C4-2B (cell line): ENCODE results near the gene ELMO1.

Experiments
- H3K27ac ChIP-seq: fragments of 450-650 bp; 2 replicates; pipeline ENCODE4 v1.5.1; 2017
- CTCF ChIP-seq: fragments of 450-650 bp; conservative IDR thresholded peaks from 2 replicates; pipeline ENCODE4 v1.5.1; 2017; ENCODE audit warnings: mild to moderate bottlenecking
- ZFX ChIP-seq: fragments of 450-650 bp; IDR thresholded peaks from 2 replicates; pipeline ENCODE4 v1.6.1; 2017

The ELMO1 gene

GRCh38 chr7:36847946-36848345, 600.7 kb downstream of the ELMO1 start:
- TF ChIP-seq CTCF (no peak), ZFX (no peak)
- H3K27ac ChIP-seq, result no peak overlapping the region

- no peak overlapping the region for H3K27ac ChIP-seq
Measured at GRCh38 chr7:36844374-36844773, 604.3 kb downstream of the ELMO1 start.

GRCh38 chr7:36840904-36841303, 607.8 kb downstream of the ELMO1 start:
- H3K27ac ChIP-seq, result no peak overlapping the region
- no peak for TF ChIP-seq CTCF
- no peak for TF ChIP-seq ZFX

More at GRCh38 chr7:36844374-36844773, 604.3 kb downstream of the ELMO1 start:
- TF ChIP-seq CTCF (no peak), ZFX (no peak)

- TF ChIP-seq ZFX, result no peak
- TF ChIP-seq CTCF, result no peak
- no peak overlapping the region for H3K27ac ChIP-seq
Measured at GRCh38 chr7:36838616-36839225, 609.9 kb downstream of the ELMO1 start.

GRCh38 chr7:36831049-36831448, 617.6 kb downstream of the ELMO1 start:
- no peak for TF ChIP-seq ZFX
- TF ChIP-seq CTCF, result no peak
- H3K27ac ChIP-seq, result no peak overlapping the region

- no peak for TF ChIP-seq ZFX
- TF ChIP-seq CTCF, result no peak
- no peak overlapping the region for H3K27ac ChIP-seq
Measured at GRCh38 chr7:36827726-36828703, 620.6 kb downstream of the ELMO1 start.

GRCh38 chr7:36825501-36825900, 623.2 kb downstream of the ELMO1 start:
- TF ChIP-seq CTCF (no peak), ZFX (no peak)
- no peak overlapping the region for H3K27ac ChIP-seq
